HCT116 (cell line): Measurements from ENCODE around the gene CTIF.

Experiments
- EZH2phosphoT487 ChIP-seq: fragments of 200-600 bp; IDR thresholded peaks from 2 replicates; pipeline ENCODE4 v1.6.1; 2018; ENCODE audit warnings: antibody characterized with exemption, borderline replicate concordance
- POLR2AphosphoS5 ChIP-seq: IDR thresholded peaks from 2 replicates; pipeline ENCODE4 v1.6.1; 2011; ENCODE audit warnings: mild to moderate bottlenecking, low read depth, low read length, moderate library complexity
- SRF ChIP-seq: IDR thresholded peaks from 2 replicates; pipeline ENCODE4 v1.6.1; 2012; ENCODE audit warnings: low read depth
- TF ChIP-seq, protein P1 (sequence below), 3 experiments: fragments of 200-600 bp in 1 of 3; sonication (generic) in 1 of 3; IDR thresholded peaks in 2 of 3; conservative IDR thresholded peaks in 1 of 3; 2 replicates each; pipeline ENCODE4 v1.5.1; 2012 to 2017; ENCODE audit warnings: low read depth in 2 of 3, low read length in 2 of 3, antibody characterized with exemption in 1 of 3, borderline replicate concordance in 1 of 3, control low read depth in 1 of 3, mild to moderate bottlenecking in 1 of 3, mixed read lengths in 1 of 3, mixed run types in 1 of 3, moderate library complexity in 1 of 3; ENCODE audit not compliant: insufficient read depth in 1 of 3

DNA sequence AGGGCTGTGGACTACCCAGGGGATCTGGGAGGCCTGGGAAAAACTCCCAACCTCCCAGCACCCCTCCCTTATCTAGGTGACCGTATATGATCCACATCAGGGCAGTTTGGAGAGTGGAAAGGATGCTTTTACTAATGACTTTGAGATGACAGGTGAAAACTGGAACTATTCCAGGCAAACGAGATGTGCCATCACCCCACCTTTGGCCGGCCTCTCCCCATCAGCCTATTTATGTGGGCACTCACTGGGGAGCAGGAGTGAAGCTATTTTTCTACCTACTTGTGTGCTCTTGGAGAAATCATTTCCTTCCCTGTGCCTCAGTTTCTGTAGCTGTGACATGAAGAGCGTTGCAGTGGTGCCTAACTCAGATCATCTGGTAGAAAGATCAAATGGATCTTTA lies 304.8 kb downstream of the CTIF start:
- TF ChIP-seq, protein P1, sequence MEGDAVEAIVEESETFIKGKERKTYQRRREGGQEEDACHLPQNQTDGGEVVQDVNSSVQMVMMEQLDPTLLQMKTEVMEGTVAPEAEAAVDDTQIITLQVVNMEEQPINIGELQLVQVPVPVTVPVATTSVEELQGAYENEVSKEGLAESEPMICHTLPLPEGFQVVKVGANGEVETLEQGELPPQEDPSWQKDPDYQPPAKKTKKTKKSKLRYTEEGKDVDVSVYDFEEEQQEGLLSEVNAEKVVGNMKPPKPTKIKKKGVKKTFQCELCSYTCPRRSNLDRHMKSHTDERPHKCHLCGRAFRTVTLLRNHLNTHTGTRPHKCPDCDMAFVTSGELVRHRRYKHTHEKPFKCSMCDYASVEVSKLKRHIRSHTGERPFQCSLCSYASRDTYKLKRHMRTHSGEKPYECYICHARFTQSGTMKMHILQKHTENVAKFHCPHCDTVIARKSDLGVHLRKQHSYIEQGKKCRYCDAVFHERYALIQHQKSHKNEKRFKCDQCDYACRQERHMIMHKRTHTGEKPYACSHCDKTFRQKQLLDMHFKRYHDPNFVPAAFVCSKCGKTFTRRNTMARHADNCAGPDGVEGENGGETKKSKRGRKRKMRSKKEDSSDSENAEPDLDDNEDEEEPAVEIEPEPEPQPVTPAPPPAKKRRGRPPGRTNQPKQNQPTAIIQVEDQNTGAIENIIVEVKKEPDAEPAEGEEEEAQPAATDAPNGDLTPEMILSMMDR (IDR thresholded peaks at IDR 0.05 in 2 of 3, conservative IDR thresholded peaks at IDR 0.05 in 1 of 3; ENCODE audit: borderline replicate concordance in 1 of 3, insufficient read depth in 1 of 3, low read depth in 2 of 3, low read length in 2 of 3), result no peak
- TF ChIP-seq SRF (no peak), EZH2phosphoT487 (no peak), POLR2AphosphoS5 (no peak)
